Measurements from ENCODE around the gene ARHGAP22. TPM values are rescaled to one million over a fixed set of nuclear protein-coding genes. Genes with fewer than 3 reads are reported as not detected.
A peak's percentile ranks its signal among the peaks of the same experiment; 100 is the strongest.

ARHGAP22 gene
- total RNA-seq, 1 donor from 2014 or later = 2.0 TPM

DNA sequence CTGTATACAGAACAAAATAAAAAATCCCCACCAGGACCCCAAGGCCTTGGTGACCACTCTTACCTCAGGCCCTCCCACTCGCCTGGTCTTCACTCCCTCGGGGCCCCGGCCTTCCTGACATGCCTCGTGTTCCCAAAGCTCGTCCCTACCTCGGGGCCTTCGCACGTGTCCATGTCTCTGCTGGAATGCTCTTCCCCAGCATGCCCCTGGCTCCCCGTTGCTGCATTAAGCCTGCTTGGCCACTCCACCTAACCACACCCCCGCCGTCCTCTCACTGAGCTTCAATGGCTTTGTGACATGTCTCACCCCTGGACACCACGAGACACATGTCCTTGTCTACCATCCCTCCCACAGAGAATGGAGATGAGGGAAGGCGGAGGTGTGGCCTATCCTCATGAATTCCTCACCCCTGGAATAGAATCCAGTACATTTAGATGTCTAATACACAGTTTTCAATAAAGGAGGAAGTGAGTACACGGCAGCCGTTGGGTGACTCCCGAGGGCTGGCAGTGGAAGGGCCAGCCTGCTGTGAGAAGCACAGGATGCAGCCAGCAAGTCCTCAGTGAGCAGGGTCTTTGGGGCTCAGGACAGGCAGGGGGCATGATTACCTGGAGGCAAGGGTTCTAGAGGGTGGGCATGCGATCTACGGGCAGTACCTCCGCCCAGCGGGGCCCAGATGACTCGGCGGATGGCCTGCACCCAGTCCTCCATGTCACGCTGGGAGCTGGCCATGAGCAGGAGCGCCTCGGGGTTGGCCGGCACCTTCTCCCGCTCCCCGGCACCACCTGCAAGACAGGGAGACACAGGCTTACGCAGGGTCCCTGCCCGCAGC is 125.7 kb downstream of the ARHGAP22 start:
- no peaks in the 10 kb centered on the region for H3K27me3 ChIP-seq
- H3K4me1 ChIP-seq = no peaks in the 10 kb centered on the region
- DNase-seq (ENCODE audit: low spot score in 2 of 2) = peak in 1 of 2 donors; percentile 33
- H3K4me3 ChIP-seq = no peak overlapping the region
- H3K27ac ChIP-seq = no peak overlapping the region
- no peaks in the 10 kb centered on the region for H3K9me3 ChIP-seq
- intact Hi-C loops (cut with DNase I) = no loop called here
- TF ChIP-seq, protein P1, sequence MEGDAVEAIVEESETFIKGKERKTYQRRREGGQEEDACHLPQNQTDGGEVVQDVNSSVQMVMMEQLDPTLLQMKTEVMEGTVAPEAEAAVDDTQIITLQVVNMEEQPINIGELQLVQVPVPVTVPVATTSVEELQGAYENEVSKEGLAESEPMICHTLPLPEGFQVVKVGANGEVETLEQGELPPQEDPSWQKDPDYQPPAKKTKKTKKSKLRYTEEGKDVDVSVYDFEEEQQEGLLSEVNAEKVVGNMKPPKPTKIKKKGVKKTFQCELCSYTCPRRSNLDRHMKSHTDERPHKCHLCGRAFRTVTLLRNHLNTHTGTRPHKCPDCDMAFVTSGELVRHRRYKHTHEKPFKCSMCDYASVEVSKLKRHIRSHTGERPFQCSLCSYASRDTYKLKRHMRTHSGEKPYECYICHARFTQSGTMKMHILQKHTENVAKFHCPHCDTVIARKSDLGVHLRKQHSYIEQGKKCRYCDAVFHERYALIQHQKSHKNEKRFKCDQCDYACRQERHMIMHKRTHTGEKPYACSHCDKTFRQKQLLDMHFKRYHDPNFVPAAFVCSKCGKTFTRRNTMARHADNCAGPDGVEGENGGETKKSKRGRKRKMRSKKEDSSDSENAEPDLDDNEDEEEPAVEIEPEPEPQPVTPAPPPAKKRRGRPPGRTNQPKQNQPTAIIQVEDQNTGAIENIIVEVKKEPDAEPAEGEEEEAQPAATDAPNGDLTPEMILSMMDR (IDR thresholded peaks at IDR 0.05) = no peak
- no peaks in the 10 kb centered on the region for H3K36me3 ChIP-seq

DNA sequence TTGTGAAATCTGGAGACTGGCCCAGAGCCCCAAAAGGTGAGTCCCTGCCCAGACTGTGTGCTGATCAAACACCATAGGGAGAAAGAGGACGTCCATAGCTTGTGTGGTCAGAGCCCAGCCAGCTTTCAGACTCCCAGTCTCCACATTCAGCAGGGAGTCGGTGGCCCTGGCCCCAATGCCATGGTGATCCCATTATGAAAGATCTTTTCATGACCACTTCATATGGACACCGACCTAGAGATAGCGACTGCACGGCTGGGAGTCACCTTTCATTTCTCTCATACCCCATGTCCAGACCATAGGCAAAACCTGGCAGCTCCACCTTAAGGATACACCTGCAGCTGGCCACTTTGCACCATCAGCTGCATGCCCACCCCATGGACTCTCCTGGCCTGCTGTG is 126.4 kb downstream of the ARHGAP22 start:
- TF ChIP-seq, protein P1 (IDR thresholded peaks at IDR 0.05) = no peak

DNA sequence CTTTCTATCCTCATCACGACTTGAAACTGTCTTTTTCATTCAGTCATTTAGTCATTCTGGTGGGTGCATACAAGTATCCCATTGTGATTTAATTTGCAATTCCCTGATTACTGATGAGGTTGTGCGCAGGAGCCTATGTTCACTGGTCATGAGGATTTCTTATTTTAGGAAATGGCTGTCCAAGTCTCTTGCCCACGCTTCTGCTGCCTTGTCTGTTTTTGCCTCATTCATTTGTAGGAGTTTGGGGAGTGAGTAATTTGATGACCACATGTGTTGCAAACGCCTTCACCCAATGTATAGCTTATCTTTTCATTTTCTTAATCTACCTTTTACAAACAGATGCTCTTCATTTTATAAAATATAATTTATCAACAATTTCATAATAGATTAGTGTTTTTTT is 127.3 kb downstream of the ARHGAP22 start:
- H3K4me1 ChIP-seq = no peaks in the 10 kb centered on the region
- no peaks in the 10 kb centered on the region for H3K36me3 ChIP-seq
- H3K4me3 ChIP-seq = no peak overlapping the region
- H3K9me3 ChIP-seq = no peaks in the 10 kb centered on the region
- H3K27me3 ChIP-seq = no peaks in the 10 kb centered on the region
- intact Hi-C loops (cut with DNase I) = no loop called here
- DNase-seq (ENCODE audit: low spot score in 2 of 2) = no peak
- TF ChIP-seq, protein P1 (IDR thresholded peaks at IDR 0.05) = no peak
- no peak overlapping the region for H3K27ac ChIP-seq

More for the DNA sequence above, 126.4 kb downstream of the ARHGAP22 start:
- Histone ChIP-seq H3K4me3 (no peak overlapping the region), H3K36me3 (no peaks in the 10 kb centered on the region), H3K9me3 (no peaks in the 10 kb centered on the region), H3K27me3 (no peaks in the 10 kb centered on the region), H3K4me1 (no peaks in the 10 kb centered on the region), H3K27ac (no peak overlapping the region)
- no peak for DNase-seq (ENCODE audit: low spot score in 2 of 2)
- intact Hi-C loops (cut with DNase I) = no loop called here

DNA sequence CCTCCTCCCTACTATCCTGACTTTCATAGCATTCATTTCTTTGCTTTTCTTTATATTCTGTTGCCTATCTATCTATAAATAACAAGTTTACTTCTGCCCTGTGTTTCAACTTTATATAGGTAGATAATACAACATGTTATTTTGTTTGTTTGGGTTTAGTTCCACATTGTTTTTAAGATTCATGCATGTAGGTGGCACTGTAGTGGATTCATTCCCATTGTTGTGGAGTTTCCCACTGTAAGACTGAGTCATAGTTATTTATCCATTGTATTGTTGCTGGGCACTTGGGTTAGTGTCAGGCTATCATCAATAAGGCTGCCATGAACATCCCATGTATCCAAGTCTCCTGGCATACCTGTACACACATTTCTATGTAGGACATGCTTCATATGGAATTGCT is 127.7 kb downstream of the ARHGAP22 start:
- TF ChIP-seq, protein P1 (IDR thresholded peaks at IDR 0.05) = no peak
- H3K9me3 ChIP-seq = no peaks in the 10 kb centered on the region
- no peaks in the 10 kb centered on the region for H3K27me3 ChIP-seq
- intact Hi-C loops (cut with DNase I) = no loop called here
- no peak for DNase-seq (ENCODE audit: low spot score in 2 of 2)
- no peak overlapping the region for H3K27ac ChIP-seq
- no peaks in the 10 kb centered on the region for H3K36me3 ChIP-seq
- no peaks in the 10 kb centered on the region for H3K4me1 ChIP-seq
- H3K4me3 ChIP-seq = no peak overlapping the region

DNA sequence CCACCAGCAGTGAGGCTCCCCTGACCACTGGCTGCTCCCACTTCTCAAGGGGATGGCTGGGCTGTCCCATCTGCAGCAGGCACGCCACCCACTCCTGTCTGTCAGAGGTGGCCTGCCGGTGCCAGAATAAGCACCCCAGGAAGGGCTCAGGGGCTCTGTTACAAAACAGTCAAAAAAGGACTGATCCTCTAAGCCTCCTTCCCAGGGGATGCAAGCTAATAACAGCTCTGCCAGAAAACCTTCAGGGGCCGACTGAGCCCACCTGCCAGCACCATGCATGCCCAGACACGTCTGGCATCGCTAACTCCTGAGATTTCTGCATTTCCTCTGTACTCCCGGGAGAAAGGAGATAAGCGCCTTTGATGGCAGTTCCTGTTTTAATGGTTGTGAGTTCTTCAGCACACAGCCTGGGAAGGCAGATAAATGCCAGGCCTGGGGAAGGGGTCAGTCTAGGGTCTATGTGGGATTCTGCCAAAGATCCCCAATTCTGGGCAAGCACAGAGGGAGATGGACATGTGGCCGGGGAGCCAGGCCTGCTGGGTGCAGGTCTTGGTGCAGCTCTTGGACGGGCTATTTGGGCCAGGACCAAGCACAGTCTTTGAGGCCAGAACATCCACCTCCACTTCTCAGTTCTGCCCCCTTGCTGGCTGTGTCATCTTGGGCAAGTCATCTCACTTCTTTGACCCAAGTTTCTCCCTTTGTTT is 128.4 kb downstream of the ARHGAP22 start:
- no peaks in the 10 kb centered on the region for H3K4me1 ChIP-seq
- H3K9me3 ChIP-seq = no peaks in the 10 kb centered on the region
- H3K36me3 ChIP-seq = no peaks in the 10 kb centered on the region
- H3K27me3 ChIP-seq = no peaks in the 10 kb centered on the region
- H3K27ac ChIP-seq = no peak overlapping the region
- no peak overlapping the region for H3K4me3 ChIP-seq
- TF ChIP-seq, protein P1 (IDR thresholded peaks at IDR 0.05) = no peak
- intact Hi-C loops (cut with DNase I) = no loop called here
- peak in 1 of 2 donors; percentile 51 for DNase-seq (ENCODE audit: low spot score in 2 of 2)

Data from ascending aorta (tissue), 2 donors.